Endodermal cell (in vitro differentiated cells): ENCODE data around the gene TMEM131L. TPM values are rescaled to one million over a fixed set of nuclear protein-coding genes. Genes with fewer than 3 reads are reported as not detected.

Source experiments
- DNase-seq: peaks from one replicate; pipeline ENCODE4 v3.0.0-alpha.2; 2017
- H3K27ac ChIP-seq: 2 replicates; pipeline ENCODE4 v1.5.1; 2013; ENCODE audit warnings: mild to moderate bottlenecking, low read depth, low read length, moderate library complexity
- H3K27me3 ChIP-seq: 2 replicates; pipeline ENCODE4 v1.6.1; 2013; ENCODE audit warnings: mild to moderate bottlenecking, low read length, moderate library complexity; ENCODE audit not compliant: insufficient read depth, control insufficient read depth, poor library complexity, severe bottlenecking
- H3K36me3 ChIP-seq: 2 replicates; pipeline ENCODE4 v1.7.0; 2013; ENCODE audit warnings: mild to moderate bottlenecking, low read length, moderate library complexity; ENCODE audit not compliant: control insufficient read depth, insufficient read depth
- H3K4me1 ChIP-seq: one replicate; pipeline ENCODE4 v1.7.0; 2013; ENCODE audit warnings: low read length; ENCODE audit not compliant: control insufficient read depth, insufficient read depth
- H3K4me3 ChIP-seq: 2 replicates; pipeline ENCODE4 v1.5.1; 2013; ENCODE audit warnings: mild to moderate bottlenecking, low read length, moderate library complexity
- H3K9ac ChIP-seq: 2 replicates; pipeline ENCODE4 v1.6.1; 2013; ENCODE audit warnings: mild to moderate bottlenecking, low read length, moderate library complexity; ENCODE audit not compliant: poor library complexity, severe bottlenecking; ENCODE audit errors: extremely low read depth
- H3K9me3 ChIP-seq: 2 replicates; pipeline ENCODE4 v1.6.1; 2013; ENCODE audit warnings: mild to moderate bottlenecking, low read length, moderate library complexity; ENCODE audit not compliant: control insufficient read depth
- H3K27ac Mint-ChIP-seq: 2 replicates; pipeline ENCODE4 v1.8.0; 2020; ENCODE audit warnings: mixed read lengths
- H3K27me3 Mint-ChIP-seq: 2 replicates; pipeline ENCODE4 v1.8.0; 2021; ENCODE audit warnings: mild to moderate bottlenecking, mixed read lengths; ENCODE audit not compliant: insufficient read depth
- H3K36me3 Mint-ChIP-seq: 2 replicates; pipeline ENCODE4 v1.8.0; 2020; ENCODE audit warnings: low read depth, mixed read lengths
- H3K4me1 Mint-ChIP-seq: 2 replicates; pipeline ENCODE4 v1.8.0; 2020; ENCODE audit warnings: mixed read lengths
- H3K4me3 Mint-ChIP-seq: 2 replicates; pipeline ENCODE4 v1.8.0; 2020; ENCODE audit warnings: mild to moderate bottlenecking, moderate library complexity, mixed read lengths
- H3K9me3 Mint-ChIP-seq: 2 replicates; pipeline ENCODE4 v1.8.0; 2020; ENCODE audit warnings: mild to moderate bottlenecking, mixed read lengths
- CTCF ChIP-seq: fragments of 200-600 bp; sonication (generic); conservative IDR thresholded peaks from 2 replicates; pipeline ENCODE4 v1.5.0; 2021; ENCODE audit warnings: antibody characterized with exemption, mild to moderate bottlenecking
- WGBS, 2 experiments: methylation state at CpG; one replicate each; pipeline versions ENCODE4 v1.1.5 to v1.1.7; 2013; ENCODE audit warnings: missing lambda C conversion rate in 2 of 2, mixed read lengths in 1 of 2; ENCODE audit not compliant: insufficient coverage in 1 of 2, insufficient read length in 1 of 2; 5-methylcytosine and 5-hydroxymethylcytosine counted together
- total RNA-seq, 2 donors: library from RNA; stranded (reverse); fragmentation: NEBNext Ultra II Directional in 1 of 2; extraction: Animal tissue kit (Norgen Biotek cat#: 25700) in 1 of 2; gene quantifications; 2 replicates in 1 of 2; 3 replicates in 1 of 2; pipeline ENCODE4 v1.2.1, GENCODE V29; 2021

TMEM131L gene
- total RNA-seq, 2 donors from 2014 or later: 6.2 to 10.8 TPM

- Mint-ChIP-seq H3K27ac (no peak overlapping the region), H3K4me1 (no peaks in the 10 kb centered on the region), H3K27me3 (no peaks in the 10 kb centered on the region), H3K36me3 (peaks cover 25% of the 10 kb centered on the region), H3K4me3 (no peak overlapping the region), H3K9me3 (peaks cover 3% of the 10 kb centered on the region)
- Histone ChIP-seq H3K4me1 (no peaks in the 10 kb centered on the region), H3K36me3 (peaks cover 11% of the 10 kb centered on the region), H3K9me3 (peaks cover 12% of the 10 kb centered on the region), H3K9ac (no peak overlapping the region), H3K27me3 (no peaks in the 10 kb centered on the region), H3K27ac (no peak overlapping the region), H3K4me3 (no peak overlapping the region)
- TF ChIP-seq CTCF: peak; percentile 83
- WGBS, 2 experiments: 87 to 95% methylated on average over 2 to 3 of the region's 3 CpGs
- no peak for DNase-seq
Observed at GRCh38 chr4:153634738-153635353, 168.7 kb downstream of the TMEM131L start.

- H3K9me3 ChIP-seq: peaks cover 8% of the 10 kb centered on the region
- H3K36me3 Mint-ChIP-seq: peaks cover 15% of the 10 kb centered on the region
- H3K27me3 Mint-ChIP-seq: no peaks in the 10 kb centered on the region
Observed at GRCh38 chr4:153635846-153636245, 169.7 kb downstream of the TMEM131L start.

GRCh38 chr4:153637201-153637600 is 171.0 kb downstream of the TMEM131L start:
- Mint-ChIP-seq H3K36me3 (peaks cover 5% of the 10 kb centered on the region), H3K27ac (no peak overlapping the region), H3K27me3 (no peaks in the 10 kb centered on the region), H3K4me3 (no peak overlapping the region), H3K4me1 (no peaks in the 10 kb centered on the region), H3K9me3 (no peaks in the 10 kb centered on the region)
- H3K27me3 ChIP-seq: no peaks in the 10 kb centered on the region
- no peaks in the 10 kb centered on the region for H3K4me1 ChIP-seq
- WGBS, 2 experiments: 78 to 91% methylated on average over 2 to 3 of the region's 3 CpGs
- H3K4me3 ChIP-seq: no peak overlapping the region
- DNase-seq: no peak
- no peak for TF ChIP-seq CTCF
- H3K9ac ChIP-seq: no peak overlapping the region
- H3K9me3 ChIP-seq: no peaks in the 10 kb centered on the region
- peaks cover 6% of the 10 kb centered on the region for H3K36me3 ChIP-seq
- no peak overlapping the region for H3K27ac ChIP-seq

More at GRCh38 chr4:153635846-153636245, 169.7 kb downstream of the TMEM131L start:
- no peaks in the 10 kb centered on the region for H3K9me3 Mint-ChIP-seq
- Histone ChIP-seq H3K27ac (no peak overlapping the region), H3K9ac (no peak overlapping the region), H3K27me3 (no peaks in the 10 kb centered on the region), H3K4me1 (no peaks in the 10 kb centered on the region), H3K36me3 (peaks cover 6% of the 10 kb centered on the region), H3K4me3 (no peak overlapping the region)
- 92 to 95% methylated on average over 5 to 6 of the region's 6 CpGs for WGBS, 2 experiments
- no peaks in the 10 kb centered on the region for H3K4me1 Mint-ChIP-seq
- H3K4me3 Mint-ChIP-seq: no peak overlapping the region
- no peak overlapping the region for H3K27ac Mint-ChIP-seq
- DNase-seq: no peak
- TF ChIP-seq CTCF: no peak
